RCC 7860 (cell line): ENCODE measurements around the gene CCDC196.
"Not testable (repeated sequence)": the region's sequence is repeated elsewhere in the genome, so short reads cannot be mapped to it uniquely, and the experiment has no call there.

ENCODE experiments used
- DNase-seq: peaks from one replicate; pipeline ENCODE4 v3.0.0-alpha.2; 2015; ENCODE audit warnings: low spot score
- FAIRE-seq: peaks from 2 replicates; lab custom pipeline; 2012; peaks lifted over from hg19 to GRCh38; lab: Jason Lieb, UNC

Gene CCDC196

DNA sequence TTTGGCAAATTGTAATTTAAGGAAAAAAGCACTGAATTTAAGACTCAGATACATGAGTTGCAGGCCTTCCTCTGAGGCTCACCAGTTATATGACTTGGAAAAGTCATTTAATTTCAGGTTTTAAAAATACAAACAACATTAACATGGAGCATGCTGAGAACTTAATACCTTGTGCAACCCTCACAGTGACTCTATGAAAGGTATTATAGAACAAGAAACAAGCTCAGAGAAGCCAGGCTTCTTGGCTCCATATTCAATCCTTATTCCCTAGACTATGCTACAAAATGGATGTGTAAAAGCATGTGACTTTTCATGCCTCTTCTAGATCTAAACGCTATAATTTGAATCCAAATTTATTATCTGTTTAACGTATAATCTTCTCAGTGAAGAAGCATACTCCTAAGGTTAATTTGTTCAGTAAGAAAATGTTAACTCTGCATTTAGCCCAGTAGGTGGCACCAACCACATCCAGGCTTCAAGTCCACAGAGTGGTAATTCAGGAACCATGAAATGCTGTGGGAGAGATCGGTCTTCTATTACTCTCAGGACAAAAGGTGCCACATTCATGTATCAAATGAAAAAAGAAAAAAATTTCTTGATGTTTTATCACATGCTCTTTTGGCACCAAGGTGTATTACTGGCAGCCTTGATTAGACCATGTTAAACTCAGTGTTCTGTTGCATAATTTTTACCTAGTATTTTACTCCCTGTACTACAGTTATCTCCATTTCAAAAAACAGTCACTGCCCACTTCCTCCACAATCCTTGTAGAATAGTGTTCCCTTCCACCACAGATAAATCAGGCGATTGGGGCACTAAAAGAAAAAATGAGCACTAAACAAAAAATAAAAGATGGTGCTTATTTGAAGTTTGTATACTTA lies 9.3 kb downstream of the CCDC196 start:
- peak; percentile 70 for FAIRE-seq
- peak; percentile 18 for DNase-seq

DNA sequence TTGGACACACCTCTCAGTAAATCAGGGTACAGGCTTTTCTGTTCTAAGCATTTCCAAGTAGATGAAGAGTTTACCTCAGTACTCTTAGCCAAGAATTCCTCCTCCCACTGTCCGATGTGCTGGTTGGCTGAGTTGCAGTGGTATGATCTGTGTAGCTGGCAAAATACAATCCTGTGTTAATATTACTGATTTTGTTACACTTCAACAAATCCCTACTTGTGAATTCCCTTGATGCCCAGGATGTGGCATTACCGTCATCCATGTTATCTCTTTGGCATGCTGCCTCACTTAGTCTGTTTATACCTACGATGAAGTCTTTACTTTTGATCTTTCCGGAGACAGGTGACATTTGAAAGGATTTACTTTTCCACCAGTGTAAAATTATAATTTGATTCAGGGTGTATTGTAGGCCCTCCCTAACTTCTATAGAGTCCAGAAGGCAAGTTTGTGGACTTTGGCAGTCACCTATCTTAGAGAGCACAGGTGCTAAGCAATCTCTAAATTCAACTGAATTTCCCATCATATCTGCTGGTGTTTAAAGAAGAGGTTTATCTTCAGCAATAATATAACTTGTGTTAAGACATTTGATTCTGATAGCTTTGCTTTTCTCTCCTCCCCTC lies 10.1 kb downstream of the CCDC196 start:
- DNase-seq (no peak), FAIRE-seq (peak; percentile 48)

DNA sequence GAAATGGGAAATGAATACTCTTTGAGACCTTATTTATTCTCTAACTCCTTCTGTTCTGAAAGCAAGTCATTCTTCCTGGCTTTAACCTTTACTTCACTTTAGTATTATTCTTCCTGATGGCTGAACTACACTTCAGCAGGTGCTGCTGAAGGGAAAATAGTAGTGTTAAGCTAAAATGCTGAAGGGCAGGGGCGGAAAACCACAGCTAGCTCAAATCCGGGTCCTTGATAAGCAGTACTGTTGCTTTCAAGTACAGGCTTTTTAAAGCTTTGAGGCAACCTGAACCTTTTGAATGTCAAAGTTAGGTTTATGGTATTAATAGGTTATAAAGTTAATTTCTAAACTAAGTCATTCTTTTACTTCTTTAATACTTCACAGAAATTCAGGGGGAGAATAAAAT lies 10.7 kb downstream of the CCDC196 start:
- no peak for DNase-seq
- FAIRE-seq, result no peak

DNA sequence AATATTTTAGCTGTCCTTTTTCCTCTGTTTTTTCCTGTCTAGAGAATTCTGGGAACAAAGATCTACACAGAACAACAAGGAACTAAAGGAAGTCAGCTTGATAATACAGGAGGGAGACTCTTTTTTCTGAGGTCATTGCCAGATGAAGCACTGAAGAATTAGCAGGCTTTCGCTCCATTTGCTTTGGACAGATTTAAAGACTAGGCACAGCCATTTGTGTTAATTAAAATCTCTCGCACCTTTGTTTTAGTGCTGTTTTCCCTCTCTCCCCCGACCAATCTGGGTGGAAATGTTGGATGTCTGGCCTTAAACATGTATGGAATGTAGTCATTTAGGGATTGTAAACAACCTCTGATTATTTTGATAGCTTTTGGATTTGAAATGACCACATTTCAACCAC lies 12.1 kb downstream of the CCDC196 start:
- DNase-seq, result no peak
- FAIRE-seq, result no peak

DNA sequence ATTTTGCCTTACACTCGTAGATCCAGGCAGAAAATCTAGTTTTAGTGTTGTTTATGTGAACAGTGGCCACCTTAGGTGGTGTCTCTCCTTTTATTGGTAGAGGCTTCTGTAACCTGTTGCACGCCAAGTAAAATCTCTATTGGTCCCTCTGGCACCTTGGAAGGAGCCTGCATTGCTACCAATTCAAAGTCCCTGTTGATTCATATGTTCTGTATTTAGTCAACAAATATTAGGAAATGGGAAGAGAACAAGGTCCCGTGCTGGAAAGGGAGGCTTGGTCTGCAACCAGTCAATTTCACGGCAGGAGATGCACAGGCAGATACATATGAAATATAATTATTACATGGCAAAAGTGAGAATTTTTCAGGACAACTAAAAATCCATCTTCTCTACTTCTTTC lies 15.4 kb downstream of the CCDC196 start:
- no peak for FAIRE-seq
- no peak for DNase-seq

DNA sequence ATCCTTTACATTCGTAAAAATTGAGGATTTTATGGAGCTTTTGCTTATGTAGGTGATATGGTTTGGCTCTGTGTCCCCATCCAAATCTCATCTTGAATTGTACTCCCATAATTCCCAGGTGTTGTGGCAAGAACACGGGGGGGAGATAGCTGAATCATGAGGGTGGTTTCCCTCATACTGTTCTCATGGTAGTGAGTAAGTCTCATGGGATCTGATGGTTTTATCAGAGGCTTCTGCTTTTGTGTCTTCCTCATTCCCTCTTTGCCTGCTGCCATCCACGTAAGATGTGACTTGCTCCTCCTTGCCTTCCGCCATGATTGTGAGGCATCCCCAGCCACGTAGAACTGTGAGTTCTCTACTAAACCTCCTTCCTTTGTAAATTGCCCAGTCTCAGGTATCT lies 16.7 kb downstream of the CCDC196 start:
- DNase-seq, FAIRE-seq: not testable (repeated sequence)

DNA sequence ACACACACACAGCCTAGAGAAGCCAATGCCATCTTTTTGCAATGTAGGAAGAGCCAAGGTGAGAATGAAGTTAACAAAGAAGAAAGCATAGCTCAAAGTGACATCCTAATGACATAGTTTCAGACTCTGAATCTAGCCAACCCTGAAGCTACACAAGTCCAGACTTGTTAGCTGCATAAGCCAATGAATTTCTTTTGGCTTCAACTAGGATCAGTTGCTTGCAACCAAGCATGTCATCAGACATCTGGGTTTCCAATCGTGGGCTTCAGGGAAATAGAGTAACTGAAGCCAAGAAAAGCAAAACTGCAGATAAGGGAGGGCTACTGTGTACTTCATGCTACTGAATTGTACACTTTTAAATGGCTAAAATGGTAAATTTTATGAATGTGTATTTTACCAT lies 17.4 kb downstream of the CCDC196 start:
- FAIRE-seq (no peak), DNase-seq (no peak)

DNA sequence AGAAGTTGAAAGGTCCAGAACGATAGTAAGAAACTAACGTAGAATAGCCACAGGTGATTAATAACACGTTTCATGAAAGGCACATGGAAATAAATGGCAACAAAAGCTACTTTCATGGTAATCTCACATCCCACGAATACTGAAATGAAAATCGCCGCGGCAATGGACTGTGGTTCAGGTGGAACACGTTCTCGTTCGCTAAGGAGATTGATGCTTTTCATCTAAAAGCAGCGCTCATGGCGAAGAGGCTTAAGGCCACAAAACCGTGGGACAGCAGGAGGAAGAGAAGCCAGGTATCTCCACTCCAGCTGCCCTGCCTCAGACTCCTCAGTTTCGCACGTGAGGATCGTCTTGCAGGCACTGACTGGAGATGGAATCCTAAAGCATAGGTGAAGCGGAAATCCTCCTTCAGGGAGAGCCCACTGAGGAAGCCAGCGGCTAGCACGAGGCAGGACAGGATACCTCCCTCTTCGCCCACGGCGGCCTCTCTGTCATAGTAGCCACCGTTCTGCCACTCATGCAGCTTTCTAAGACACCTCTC lies 21.1 kb downstream of the CCDC196 start:
- peak; percentile 22 for DNase-seq
- FAIRE-seq, result no peak

DNA sequence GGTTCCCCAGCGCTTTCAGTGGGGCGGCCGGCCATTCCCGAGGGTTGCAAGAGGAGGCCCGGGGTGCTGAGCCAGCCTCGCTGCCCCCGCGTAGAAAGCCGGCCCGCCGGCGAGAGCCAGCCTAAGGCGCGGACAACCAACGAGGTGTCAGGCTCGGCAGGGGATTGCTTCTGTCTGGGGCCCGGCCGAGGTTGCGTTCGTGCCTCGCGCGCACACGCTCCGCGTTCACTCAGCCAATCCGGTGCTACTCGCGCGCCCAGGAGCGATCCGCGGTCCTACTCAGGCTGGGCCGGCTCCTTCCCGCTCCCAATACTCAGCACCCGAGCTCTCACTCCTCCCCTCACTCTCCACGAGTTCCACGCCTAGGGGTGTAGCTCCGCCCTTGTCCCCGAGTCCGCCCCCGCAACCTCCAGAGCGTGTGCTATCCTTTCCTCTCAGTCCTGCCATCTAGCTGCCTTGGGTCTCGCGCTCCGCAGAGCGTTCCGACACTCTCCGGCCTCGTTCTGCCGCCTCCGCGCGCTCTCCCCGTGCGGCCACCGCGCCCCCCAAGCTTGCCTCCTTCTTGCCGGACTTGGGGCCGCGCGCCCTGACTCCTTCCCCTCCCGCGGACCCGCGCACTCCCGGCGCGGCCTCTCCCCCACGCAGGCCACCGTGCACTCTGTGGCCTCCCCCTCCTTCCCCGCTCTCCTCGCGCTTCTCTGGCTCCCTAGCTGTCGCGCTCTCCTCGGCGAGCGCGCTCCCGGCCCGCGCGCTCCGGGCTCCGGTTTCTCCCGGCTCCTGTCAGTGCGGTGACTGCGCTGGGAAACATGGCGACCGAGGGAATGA lies 21.8 kb downstream of the CCDC196 start, which contains the start of gene GPHN:
Gene GPHN, plus strand, starts transcription at position 426 of the 825 bp plus-strand sequence.
- FAIRE-seq, result peak; percentile 74
- peak; percentile 91 for DNase-seq

DNA sequence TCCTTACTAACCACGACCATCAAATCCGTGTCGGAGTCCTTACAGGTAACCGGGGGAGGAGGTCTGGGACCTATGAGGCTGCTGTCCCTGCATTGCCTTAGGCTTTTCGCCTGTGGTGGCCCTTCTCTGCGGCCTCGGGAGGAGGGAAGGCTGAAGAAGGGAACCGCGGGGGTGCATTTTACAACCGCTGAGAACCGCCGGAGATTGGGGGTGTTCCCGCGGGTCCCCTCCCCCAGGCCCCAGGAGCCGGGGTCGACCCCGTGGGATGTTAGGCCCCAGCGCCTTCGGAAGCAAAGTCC lies 22.3 kb downstream of the CCDC196 start:
- FAIRE-seq, result no peak

DNA sequence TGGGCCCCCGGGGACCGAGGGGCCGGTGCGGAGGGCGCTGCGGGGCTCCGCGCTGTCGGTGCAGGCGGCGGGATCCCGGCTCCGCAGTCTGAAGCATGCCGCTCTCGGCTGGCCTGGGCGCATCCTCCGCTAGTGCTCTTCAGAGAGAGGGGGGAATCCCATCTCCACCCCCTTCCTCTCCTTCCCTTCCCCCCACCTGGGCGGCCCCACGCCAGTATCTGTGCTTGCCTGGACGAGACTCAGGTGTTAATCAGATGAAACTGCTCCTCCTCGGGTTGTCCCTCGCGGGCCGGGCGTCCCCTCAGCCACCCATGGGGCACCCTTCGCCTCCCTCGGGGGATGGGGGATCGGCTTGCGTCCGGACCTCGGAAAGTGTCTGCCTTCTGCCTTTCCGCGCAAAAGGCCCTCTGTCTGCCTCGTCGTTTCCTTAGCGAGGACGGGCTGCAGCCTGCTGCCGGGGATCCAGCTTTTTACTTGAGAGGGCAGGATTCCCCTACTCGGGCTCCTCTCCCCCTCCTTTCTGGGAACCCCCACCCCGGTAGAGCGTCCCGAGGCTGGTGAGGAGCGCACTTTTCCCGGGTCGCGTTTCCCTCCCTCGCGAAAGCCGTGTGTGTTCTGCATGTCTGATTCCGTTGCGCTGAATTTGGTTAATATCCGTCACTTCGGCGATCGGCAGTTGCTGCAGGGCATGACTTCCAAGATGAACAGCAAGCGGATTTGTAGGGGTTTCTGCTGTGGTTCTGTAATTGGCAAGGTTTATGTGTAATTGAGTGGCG lies 22.9 kb downstream of the CCDC196 start:
- FAIRE-seq (no peak), DNase-seq (no peak)

More for the DNA sequence above, 22.3 kb downstream of the CCDC196 start:
- DNase-seq, result no peak

DNA sequence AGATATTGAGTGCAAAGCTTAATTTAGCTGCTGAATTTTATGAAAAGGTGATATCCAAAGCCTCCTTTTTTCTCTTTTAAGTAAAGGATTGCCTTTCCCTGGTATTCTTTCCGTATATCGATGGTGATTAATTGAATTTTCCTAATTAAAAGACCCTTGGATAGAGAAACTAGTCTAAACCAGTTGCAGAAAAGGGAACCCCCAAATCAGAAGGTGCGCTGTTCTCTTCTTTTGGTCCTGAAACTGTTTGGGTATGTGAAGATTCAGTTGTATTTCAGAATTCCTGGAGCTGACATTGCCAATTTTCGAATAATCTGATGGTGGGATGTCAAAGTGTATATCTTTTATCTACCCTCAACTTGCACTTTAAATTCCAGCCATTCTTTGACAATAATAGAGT lies 23.7 kb downstream of the CCDC196 start:
- no peak for FAIRE-seq
- no peak for DNase-seq

DNA sequence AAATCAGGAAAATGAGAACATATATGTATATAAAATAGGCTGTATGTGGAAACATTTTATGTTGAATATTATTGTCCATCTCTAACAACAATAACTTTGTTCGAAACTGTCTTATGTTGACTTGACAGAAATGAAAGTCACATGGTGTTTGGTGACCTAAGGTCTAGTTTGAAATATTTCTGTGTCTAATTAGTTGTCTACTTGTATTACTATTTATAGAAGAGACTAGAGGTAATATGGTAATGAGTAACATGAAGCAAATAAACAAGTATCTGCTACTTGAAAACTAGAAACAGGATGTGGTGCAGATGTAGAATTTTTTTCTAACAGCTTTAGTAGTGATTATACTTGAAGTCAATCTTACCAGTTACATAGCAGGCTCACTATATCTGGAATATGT lies 25.7 kb downstream of the CCDC196 start:
- DNase-seq (no peak), FAIRE-seq (no peak)

DNA sequence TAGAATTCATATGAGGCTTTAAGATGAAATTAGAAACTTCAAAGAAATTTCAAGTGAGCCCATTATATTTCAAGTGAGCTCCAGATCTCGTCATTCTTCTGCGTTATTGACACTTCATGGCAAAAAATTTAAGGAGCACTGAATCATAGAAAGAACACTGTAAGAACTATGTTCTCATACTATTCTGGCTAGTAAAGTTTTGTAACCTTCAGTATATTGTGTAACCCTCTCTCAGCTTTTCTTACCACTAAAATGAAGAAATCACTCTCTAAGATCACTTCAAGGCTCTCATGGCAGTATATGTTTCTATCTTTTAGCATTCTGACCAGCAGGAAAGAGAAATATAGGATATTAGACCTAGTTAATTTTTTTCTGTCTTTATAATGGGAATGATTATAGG lies 28.0 kb downstream of the CCDC196 start:
- no peak for DNase-seq
- FAIRE-seq, result no peak

DNA sequence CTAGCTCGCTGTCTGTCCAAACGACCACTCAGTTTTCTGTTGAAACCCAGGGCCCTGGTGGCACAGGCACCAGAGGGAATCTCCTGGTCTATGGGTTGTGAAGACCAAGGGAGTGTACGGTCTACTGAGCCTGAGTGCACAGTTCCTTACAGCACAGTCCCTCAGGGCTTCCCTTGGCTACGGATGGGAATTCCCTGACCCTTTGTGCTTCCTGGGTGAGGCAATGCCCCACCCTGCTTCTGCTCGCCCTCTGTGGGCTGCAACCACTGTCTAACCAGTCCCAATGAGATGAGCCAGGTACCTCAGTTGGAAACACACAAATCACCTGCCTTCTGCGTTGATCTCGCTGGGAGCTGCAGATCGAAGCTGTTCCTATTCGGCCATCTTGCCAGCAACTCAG lies 44.4 kb downstream of the CCDC196 start:
- DNase-seq (no peak), FAIRE-seq (no peak)

DNA sequence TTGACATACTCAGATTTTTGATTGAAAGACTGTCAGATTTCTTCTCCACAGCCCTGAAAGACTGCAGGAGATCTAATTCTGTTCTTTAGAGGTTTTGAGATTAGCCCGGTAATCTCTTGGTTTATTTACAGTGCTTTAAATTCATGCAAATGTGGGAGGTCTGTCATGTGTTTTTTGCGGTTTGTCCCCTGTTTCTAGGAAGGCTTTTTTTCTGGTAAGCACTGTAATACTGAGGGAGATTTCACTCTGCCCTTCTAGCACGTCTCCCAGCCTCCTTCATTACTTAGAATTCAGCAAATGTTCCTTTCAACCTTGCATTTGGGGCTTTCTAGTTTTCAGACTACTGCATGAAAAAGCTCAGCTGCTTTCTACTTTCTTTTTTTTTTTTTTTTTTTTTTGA lies 52.9 kb downstream of the CCDC196 start:
- FAIRE-seq, result no peak
- DNase-seq, result no peak

DNA sequence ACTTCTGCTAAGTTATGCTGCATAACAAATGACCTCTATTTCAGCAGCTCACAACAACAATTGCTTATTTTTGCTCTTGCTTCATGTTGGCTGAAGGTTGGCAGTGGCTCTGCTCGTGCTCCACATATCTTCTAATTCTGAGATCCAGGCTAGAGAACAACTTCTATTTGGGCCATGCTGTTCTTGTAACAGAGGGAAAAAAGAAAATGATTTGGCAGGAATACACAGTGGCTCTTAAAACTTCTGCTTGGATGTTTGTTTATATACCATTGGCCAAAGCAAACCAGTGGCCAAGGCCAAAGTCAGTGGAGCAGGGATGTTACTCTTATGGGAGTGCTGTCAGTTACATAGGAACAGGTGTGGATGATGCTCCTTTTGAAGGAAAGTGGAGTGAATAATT lies 53.9 kb downstream of the CCDC196 start:
- DNase-seq (no peak), FAIRE-seq (no peak)

DNA sequence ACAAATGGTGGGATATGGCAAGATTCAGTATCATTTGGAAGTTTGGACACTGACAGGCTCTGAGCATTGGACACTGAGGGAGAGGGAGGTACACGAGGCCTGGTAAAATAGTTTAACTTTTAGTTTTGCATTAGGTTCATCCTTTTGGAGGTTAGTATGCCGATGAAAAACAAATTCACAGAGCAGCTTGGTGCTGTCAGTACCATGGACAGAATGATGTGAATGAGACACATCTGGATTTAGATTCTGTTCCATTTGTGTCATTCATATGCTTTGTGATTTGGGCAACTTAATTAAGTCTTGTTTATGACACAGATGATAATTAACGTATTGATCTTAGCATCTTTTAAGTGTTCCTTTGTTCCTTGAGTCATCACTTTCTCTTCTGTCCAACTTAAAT lies 55.5 kb downstream of the CCDC196 start:
- DNase-seq (no peak), FAIRE-seq (no peak)

DNA sequence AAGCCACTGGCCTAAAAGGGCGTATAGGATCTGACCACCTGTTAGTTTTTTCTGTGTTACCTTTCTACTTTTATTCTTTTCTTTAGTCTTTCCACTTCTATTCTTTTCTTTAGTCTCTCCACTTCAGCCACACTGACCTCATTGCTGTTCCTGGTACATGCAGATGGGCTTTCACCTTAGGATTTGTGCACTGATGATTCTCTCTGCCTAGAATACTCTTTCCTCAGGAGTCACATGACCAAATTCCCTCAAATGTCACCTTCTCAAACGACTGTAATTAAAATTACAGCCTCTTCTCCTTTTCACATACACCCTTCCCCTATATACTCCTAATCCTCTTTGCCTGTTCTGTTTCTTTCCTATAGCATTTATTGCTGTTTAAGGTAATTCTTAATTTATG lies 57.8 kb downstream of the CCDC196 start:
- DNase-seq (no peak), FAIRE-seq (no peak)

DNA sequence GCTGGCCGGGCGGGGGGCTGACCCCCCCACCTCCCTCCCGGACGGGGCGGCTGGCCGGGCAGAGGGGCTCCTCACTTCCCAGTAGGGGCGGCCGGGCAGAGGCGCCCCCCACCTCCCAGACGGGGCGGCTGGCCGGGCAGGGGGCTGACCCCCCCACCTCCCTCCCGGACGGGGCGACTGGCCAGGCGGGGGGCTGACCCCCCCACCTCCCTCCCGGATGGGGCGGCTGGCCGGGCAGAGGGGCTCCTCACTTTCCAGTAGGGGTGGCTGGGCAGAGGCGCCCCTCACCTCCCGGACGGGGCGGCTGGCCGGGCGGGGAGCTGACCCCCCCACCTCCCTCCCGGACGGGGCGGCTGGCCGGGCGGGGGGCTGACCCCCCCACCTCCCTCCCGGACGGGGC lies 59.0 kb downstream of the CCDC196 start:
- not testable (repeated sequence) for FAIRE-seq

DNA sequence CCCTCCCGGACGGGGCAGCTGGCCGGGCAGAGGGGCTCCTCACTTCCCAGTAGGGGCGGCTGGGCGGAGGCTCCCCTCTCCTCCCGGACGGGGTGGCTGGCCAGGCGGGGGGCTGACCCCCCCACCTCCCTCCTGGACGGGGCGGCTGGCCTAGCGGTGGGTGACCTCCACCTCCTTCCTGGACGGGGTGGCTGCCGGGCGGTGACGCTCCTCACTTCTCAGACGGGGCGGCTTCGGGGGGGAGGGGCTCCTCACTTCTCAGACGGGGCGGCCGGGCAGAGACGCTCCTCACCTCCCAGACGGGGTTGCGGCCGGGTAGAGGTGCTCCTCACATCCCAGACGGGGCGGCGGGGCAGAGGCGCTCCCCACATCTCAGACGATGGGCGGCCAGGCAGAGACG lies 59.6 kb downstream of the CCDC196 start:
- not testable (repeated sequence) for DNase-seq, FAIRE-seq

More for the DNA sequence above, 59.0 kb downstream of the CCDC196 start:
- not testable (repeated sequence) for DNase-seq
